Measurements from ENCODE around the gene SMCO4. TPM values are rescaled to one million over a fixed set of nuclear protein-coding genes. Genes with fewer than 3 reads are reported as not detected.
A peak's percentile ranks its signal among the peaks of the same experiment; 100 is the strongest.

SMCO4 gene
- total and polyA plus RNA-seq, 4 donors: 16.1 to 41.4 (median 25.7) TPM

DNA sequence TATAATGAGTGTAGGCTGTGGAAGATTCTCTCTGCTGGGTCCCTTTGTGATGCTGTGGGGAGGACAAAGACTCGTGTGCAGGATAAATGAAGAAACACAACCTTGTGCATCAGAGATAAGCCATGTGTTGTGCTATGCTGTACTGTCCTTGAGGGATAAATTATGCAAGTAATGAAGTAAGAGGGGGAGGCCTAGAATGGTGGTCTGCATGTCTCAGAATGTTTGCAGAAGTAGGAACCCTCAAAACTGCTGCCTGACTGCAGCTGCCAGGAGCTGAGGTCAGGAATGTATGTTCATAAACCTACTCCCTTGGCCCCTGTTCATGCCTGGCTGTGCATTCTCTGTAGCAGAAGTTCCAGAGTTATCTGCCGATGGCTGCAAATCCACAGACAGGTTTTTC lies 4.6 kb upstream of the SMCO4 start:
- Histone ChIP-seq H3K4me3 (ENCODE audit: low read length in 2 of 2) (no peak overlapping the region), H3K27ac (ENCODE audit: low read depth in 1 of 2, low read length in 2 of 2) (no peak overlapping the region), H3K27me3 (ENCODE audit: control insufficient read depth in 1 of 2, insufficient read depth in 2 of 2, low read length in 1 of 2) (no peaks in the 10 kb centered on the region), H3K9me3 (ENCODE audit: control insufficient read depth, low read length) (no peaks in the 10 kb centered on the region), H3K4me1 (ENCODE audit: control insufficient read depth in 1 of 2, insufficient read depth in 2 of 2, low read length in 2 of 2) (no peaks in the 10 kb centered on the region), H3K36me3 (ENCODE audit: control insufficient read depth in 1 of 2, insufficient read depth in 2 of 2, low read length in 1 of 2) (no peaks in the 10 kb centered on the region)
- intact Hi-C loops (cut with DNase I): loop anchor here in 1 of 2 donors (10.0 kb wide), 1 partner anchor 153 kb away; no protein-coding TSS in a partner anchor
- 85 to 89% methylated on average over 2 of the region's 2 CpGs for WGBS, 2 donors
- ATAC-seq (ENCODE audit: low FRiP score): no peak
- DNase-seq: no peak

- no peaks in the 10 kb centered on the region for H3K4me1 ChIP-seq (ENCODE audit: control insufficient read depth in 1 of 2, insufficient read depth in 2 of 2, low read length in 2 of 2)
- DNase-seq (no peak), ATAC-seq (ENCODE audit: low FRiP score) (no peak)
- H3K9me3 ChIP-seq (ENCODE audit: control insufficient read depth, low read length): no peaks in the 10 kb centered on the region
- H3K36me3 ChIP-seq (ENCODE audit: control insufficient read depth in 1 of 2, insufficient read depth in 2 of 2, low read length in 1 of 2): no peaks in the 10 kb centered on the region
- H3K27ac ChIP-seq (ENCODE audit: low read depth in 1 of 2, low read length in 2 of 2): no peak overlapping the region
- H3K4me3 ChIP-seq (ENCODE audit: low read length in 2 of 2): no peak overlapping the region
- 59 to 62% methylated on average over 2 of the region's 2 CpGs for WGBS, 2 donors
- intact Hi-C loops (cut with DNase I): loop anchor here in 1 of 2 donors (10.0 kb wide), 1 partner anchor 152 kb away; no protein-coding TSS in a partner anchor
- no peaks in the 10 kb centered on the region for H3K27me3 ChIP-seq (ENCODE audit: control insufficient read depth in 1 of 2, insufficient read depth in 2 of 2, low read length in 1 of 2)
These were observed 3.8 kb upstream of the SMCO4 start for GRCh38 chr11:93547028-93547427.

GRCh38 chr11:93545566-93545965 lies 2.4 kb upstream of the SMCO4 start:
- Histone ChIP-seq H3K36me3 (ENCODE audit: control insufficient read depth in 1 of 2, insufficient read depth in 2 of 2, low read length in 1 of 2) (no peaks in the 10 kb centered on the region), H3K4me1 (ENCODE audit: control insufficient read depth in 1 of 2, insufficient read depth in 2 of 2, low read length in 2 of 2) (no peaks in the 10 kb centered on the region), H3K4me3 (ENCODE audit: low read length in 2 of 2) (no peak overlapping the region), H3K27ac (ENCODE audit: low read depth in 1 of 2, low read length in 2 of 2) (no peak overlapping the region), H3K9me3 (ENCODE audit: control insufficient read depth, low read length) (no peaks in the 10 kb centered on the region), H3K27me3 (ENCODE audit: control insufficient read depth in 1 of 2, insufficient read depth in 2 of 2, low read length in 1 of 2) (no peaks in the 10 kb centered on the region)
- DNase-seq: no peak
- 81 to 82% methylated on average over 2 of the region's 2 CpGs for WGBS, 2 donors
- no peak for ATAC-seq (ENCODE audit: low FRiP score)
- intact Hi-C loops (cut with DNase I): loop anchor here in 1 of 2 donors (10.0 kb wide), 1 partner anchor 151 kb away; no protein-coding TSS in a partner anchor

GRCh38 chr11:93542811-93543229 lies 371 bp downstream of the SMCO4 start:
- H3K4me3 ChIP-seq (ENCODE audit: low read length in 2 of 2): peak overlapping the region; percentile 76 to 92
- peak overlapping the region; percentile 28 to 82 for H3K27ac ChIP-seq (ENCODE audit: low read depth in 1 of 2, low read length in 2 of 2)
- no peaks in the 10 kb centered on the region for H3K27me3 ChIP-seq (ENCODE audit: control insufficient read depth in 1 of 2, insufficient read depth in 2 of 2, low read length in 1 of 2)
- intact Hi-C loops (cut with DNase I): loop anchor here (2.0 to 10.0 kb wide), 6 partner anchors 24 to 601 kb away; no protein-coding TSS in a partner anchor
- no peaks in the 10 kb centered on the region for H3K36me3 ChIP-seq (ENCODE audit: control insufficient read depth in 1 of 2, insufficient read depth in 2 of 2, low read length in 1 of 2)
- 0 to 1% methylated on average over 29 to 59 of the region's 59 CpGs for WGBS, 2 donors
- no peaks in the 10 kb centered on the region for H3K4me1 ChIP-seq (ENCODE audit: control insufficient read depth in 1 of 2, insufficient read depth in 2 of 2, low read length in 2 of 2)
- DNase-seq (peak; percentile 60 to 87), ATAC-seq (ENCODE audit: low FRiP score) (peak; percentile 51)
- H3K9me3 ChIP-seq (ENCODE audit: control insufficient read depth, low read length): no peaks in the 10 kb centered on the region

DNA sequence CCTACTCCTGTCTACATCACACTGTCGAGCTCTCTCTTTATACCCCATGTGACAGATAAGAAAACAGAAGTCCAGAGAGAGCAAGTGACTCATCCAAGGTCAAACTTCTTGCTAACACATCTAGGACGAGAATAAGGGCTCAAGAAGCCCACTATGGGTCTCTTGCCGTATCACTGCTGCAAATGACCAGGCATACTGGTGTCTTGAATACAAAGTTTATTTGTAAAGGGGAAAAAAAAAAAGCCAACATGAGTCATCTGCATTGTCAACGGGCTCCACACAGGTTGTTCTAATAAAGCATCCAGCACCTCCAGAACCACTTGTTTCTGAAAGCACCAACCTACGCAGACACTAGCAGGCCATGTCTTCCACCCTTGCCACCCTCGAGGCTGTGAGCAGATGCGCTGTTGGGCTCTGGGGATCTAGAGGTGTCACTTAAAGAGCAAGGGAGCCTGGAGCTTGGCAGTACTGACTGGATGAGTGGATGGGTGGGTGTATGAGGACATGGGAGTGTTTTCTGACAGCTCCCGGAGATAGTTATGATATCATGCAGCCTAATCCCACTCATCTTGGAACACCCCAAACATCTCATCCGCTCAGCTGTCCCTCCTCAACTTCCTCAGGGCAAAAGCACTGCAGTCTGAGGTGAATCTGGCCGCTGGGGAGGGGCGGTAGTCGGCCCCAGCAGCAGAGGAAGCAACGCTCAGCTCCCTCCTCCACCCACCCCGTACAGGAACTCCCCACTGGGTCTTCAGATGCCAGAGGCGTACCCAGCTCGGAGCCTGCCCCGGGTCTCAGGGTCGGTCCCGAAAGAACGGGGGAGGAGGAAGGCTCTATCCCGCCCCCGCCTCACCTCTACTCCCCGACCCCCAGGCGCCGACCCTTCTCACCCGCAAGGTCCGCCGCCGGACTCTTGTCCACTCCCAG lies 1.0 kb downstream of the SMCO4 start:
- no peaks in the 10 kb centered on the region for H3K4me1 ChIP-seq (ENCODE audit: control insufficient read depth in 1 of 2, insufficient read depth in 2 of 2, low read length in 2 of 2)
- DNase-seq (peak; percentile 73 to 80), ATAC-seq (ENCODE audit: low FRiP score) (peak; percentile 68)
- no peaks in the 10 kb centered on the region for H3K36me3 ChIP-seq (ENCODE audit: control insufficient read depth in 1 of 2, insufficient read depth in 2 of 2, low read length in 1 of 2)
- H3K9me3 ChIP-seq (ENCODE audit: control insufficient read depth, low read length): no peaks in the 10 kb centered on the region
- peak overlapping the region; percentile 76 to 92 for H3K4me3 ChIP-seq (ENCODE audit: low read length in 2 of 2)
- H3K27ac ChIP-seq (ENCODE audit: low read depth in 1 of 2, low read length in 2 of 2): peak overlapping the region; percentile 28 to 82
- WGBS, 2 donors: 7 to 8% methylated on average over 22 to 29 of the region's 29 CpGs
- no peaks in the 10 kb centered on the region for H3K27me3 ChIP-seq (ENCODE audit: control insufficient read depth in 1 of 2, insufficient read depth in 2 of 2, low read length in 1 of 2)
- intact Hi-C loops (cut with DNase I): loop anchor here (2.0 to 10.0 kb wide), 6 partner anchors 25 to 600 kb away; no protein-coding TSS in a partner anchor

GRCh38 chr11:93540896-93541553 lies 2.2 kb downstream of the SMCO4 start:
- WGBS, 2 donors: 95 to 100% methylated on average over 1 of the region's 1 CpG
- DNase-seq (no peak), ATAC-seq (ENCODE audit: low FRiP score) (no peak)
- Histone ChIP-seq H3K36me3 (ENCODE audit: control insufficient read depth in 1 of 2, insufficient read depth in 2 of 2, low read length in 1 of 2) (no peaks in the 10 kb centered on the region), H3K27ac (ENCODE audit: low read depth in 1 of 2, low read length in 2 of 2) (no peak overlapping the region), H3K4me1 (ENCODE audit: control insufficient read depth in 1 of 2, insufficient read depth in 2 of 2, low read length in 2 of 2) (no peaks in the 10 kb centered on the region), H3K9me3 (ENCODE audit: control insufficient read depth, low read length) (no peaks in the 10 kb centered on the region), H3K4me3 (ENCODE audit: low read length in 2 of 2) (no peak overlapping the region), H3K27me3 (ENCODE audit: control insufficient read depth in 1 of 2, insufficient read depth in 2 of 2, low read length in 1 of 2) (no peaks in the 10 kb centered on the region)
- intact Hi-C loops (cut with DNase I): loop anchor here (5.0 to 10.0 kb wide), 4 partner anchors 111 to 599 kb away; no protein-coding TSS in a partner anchor

GRCh38 chr11:93540337-93540736 lies 2.9 kb downstream of the SMCO4 start:
- no peaks in the 10 kb centered on the region for H3K9me3 ChIP-seq (ENCODE audit: control insufficient read depth, low read length)
- H3K4me3 ChIP-seq (ENCODE audit: low read length in 2 of 2): no peak overlapping the region
- ATAC-seq (ENCODE audit: low FRiP score) (no peak), DNase-seq (no peak)
- H3K27me3 ChIP-seq (ENCODE audit: control insufficient read depth in 1 of 2, insufficient read depth in 2 of 2, low read length in 1 of 2): no peaks in the 10 kb centered on the region
- WGBS, 2 donors: 81 to 88% methylated on average over 4 of the region's 4 CpGs
- intact Hi-C loops (cut with DNase I): loop anchor here (5.0 to 10.0 kb wide), 4 partner anchors 112 to 598 kb away; no protein-coding TSS in a partner anchor
- H3K4me1 ChIP-seq (ENCODE audit: control insufficient read depth in 1 of 2, insufficient read depth in 2 of 2, low read length in 2 of 2): no peaks in the 10 kb centered on the region
- H3K27ac ChIP-seq (ENCODE audit: low read depth in 1 of 2, low read length in 2 of 2): no peak overlapping the region
- no peaks in the 10 kb centered on the region for H3K36me3 ChIP-seq (ENCODE audit: control insufficient read depth in 1 of 2, insufficient read depth in 2 of 2, low read length in 1 of 2)

DNA sequence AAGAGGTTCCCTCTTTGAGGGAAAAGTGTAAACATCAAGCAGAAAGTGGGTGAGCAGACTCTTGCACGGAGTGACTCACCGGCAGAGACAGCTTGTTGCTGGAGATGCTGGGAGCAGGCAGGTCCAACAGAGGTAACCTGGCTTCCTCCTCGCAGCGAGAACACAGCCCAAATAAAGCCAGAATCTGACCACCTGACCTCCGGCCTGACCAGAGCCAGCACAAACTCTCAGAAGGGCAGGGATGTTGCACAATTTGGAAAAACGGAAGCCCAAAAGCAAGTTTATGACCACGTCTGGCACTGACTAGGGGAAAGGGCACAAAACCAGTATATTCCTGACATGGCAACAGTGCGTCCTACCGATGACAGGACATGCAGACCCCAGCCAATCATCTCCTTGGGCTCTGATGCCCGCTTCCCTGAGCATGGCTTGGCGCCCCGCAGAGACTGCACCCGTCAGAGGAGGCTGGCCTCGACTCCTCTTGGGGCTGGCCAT lies 5.4 kb downstream of the SMCO4 start:
- DNase-seq (peak; percentile 78 to 80), ATAC-seq (ENCODE audit: low FRiP score) (peak; percentile 71)
- Histone ChIP-seq H3K9me3 (ENCODE audit: control insufficient read depth, low read length) (no peaks in the 10 kb centered on the region), H3K4me1 (ENCODE audit: control insufficient read depth in 1 of 2, insufficient read depth in 2 of 2, low read length in 2 of 2) (no peaks in the 10 kb centered on the region), H3K4me3 (ENCODE audit: low read length in 2 of 2) (no peak overlapping the region), H3K27ac (ENCODE audit: low read depth in 1 of 2, low read length in 2 of 2) (peak overlapping the region; percentile 12 to 55), H3K27me3 (ENCODE audit: control insufficient read depth in 1 of 2, insufficient read depth in 2 of 2, low read length in 1 of 2) (no peaks in the 10 kb centered on the region), H3K36me3 (ENCODE audit: control insufficient read depth in 1 of 2, insufficient read depth in 2 of 2, low read length in 1 of 2) (no peaks in the 10 kb centered on the region)
- 7 to 13% methylated on average over 14 of the region's 14 CpGs for WGBS, 2 donors
- intact Hi-C loops (cut with DNase I): no loop called here
